PC-9 (cell line): ENCODE measurements around the gene ASIC4. TPM values are rescaled to one million over a fixed set of nuclear protein-coding genes. Genes with fewer than 3 reads are reported as not detected.

Experiments
- BruUV-seq: library from RNA; stranded (reverse); fragments of 400-500 nt; replicated peaks from 2 replicates; lab custom pipeline; 2021; lab: Mats Ljungman, UMichigan
- CTCF ChIA-PET: fragments of 300-600 bp; sonication (Branson Sonifier 250); formaldehyde crosslinking; loops from one replicate; lab custom pipeline; 2022; ENCODE audit warnings: antibody characterized with exemption; lab: Charles Lee
- POLR2A ChIA-PET: fragments of 300-600 bp; sonication (Branson Sonifier 250); formaldehyde crosslinking; loops from one replicate; lab custom pipeline; 2022; ENCODE audit warnings: antibody characterized with exemption; ENCODE audit not compliant: unreplicated experiment; lab: Charles Lee
- DNase-seq, 2 experiments: peaks; one replicate each; pipeline versions ENCODE4 v3.0.0 to v3.0.0-alpha.2; 2015 to 2022; ENCODE audit warnings: mixed read lengths in 1 of 2
- H2AFZ ChIP-seq: fragments of 200-600 bp; sonication (generic); 2 replicates; pipeline ENCODE4 v1.8.1; 2017; ENCODE audit warnings: antibody characterized with exemption
- H3F3A ChIP-seq: fragments of 200-600 bp; sonication (generic); 2 replicates; pipeline ENCODE4 v1.8.1; 2017; ENCODE audit warnings: antibody characterized with exemption, mild to moderate bottlenecking, low read depth; ENCODE audit not compliant: insufficient read depth
- H3K27ac ChIP-seq: fragments of 200-600 bp; sonication (generic); 2 replicates; pipeline ENCODE4 v1.6.1; 2016; ENCODE audit warnings: mixed run types
- H3K27me3 ChIP-seq: fragments of 200-600 bp; sonication (generic); 2 replicates; pipeline ENCODE4 v1.6.1; 2016; ENCODE audit warnings: low read depth, mixed run types; ENCODE audit not compliant: insufficient read depth
- H3K36me3 ChIP-seq: fragments of 200-600 bp; sonication (generic); 2 replicates; pipeline ENCODE4 v1.6.1; 2016; ENCODE audit warnings: low read depth, mixed run types
- H3K4me1 ChIP-seq: fragments of 200-600 bp; sonication (generic); replicated peaks from 2 replicates; pipeline ENCODE4 v1.6.1; 2016; ENCODE audit warnings: mixed run types; ENCODE audit not compliant: insufficient read depth
- H3K4me2 ChIP-seq: fragments of 200-600 bp; sonication (generic); 2 replicates; pipeline ENCODE4 v1.6.1; 2017; ENCODE audit warnings: mixed run types
- H3K4me3 ChIP-seq: fragments of 200-600 bp; sonication (generic); 2 replicates; pipeline ENCODE4 v1.6.1; 2016; ENCODE audit warnings: mixed run types
- H3K79me2 ChIP-seq: fragments of 200-600 bp; sonication (generic); 2 replicates; pipeline ENCODE4 v1.6.1; 2017; ENCODE audit warnings: low read depth, mixed run types
- H3K9me2 ChIP-seq: fragments of 200-600 bp; sonication (generic); 2 replicates; pipeline ENCODE4 v1.8.1; 2017; ENCODE audit warnings: mild to moderate bottlenecking; ENCODE audit not compliant: insufficient read depth
- H3K9me3 ChIP-seq: fragments of 200-600 bp; sonication (generic); 2 replicates; pipeline ENCODE4 v1.8.1; 2016; ENCODE audit warnings: low read depth; ENCODE audit not compliant: insufficient read depth
- H4K20me1 ChIP-seq: fragments of 200-600 bp; sonication (generic); 2 replicates; pipeline ENCODE4 v1.8.1; 2017; ENCODE audit not compliant: insufficient read depth
- CTCF ChIP-seq: fragments of 200-600 bp; sonication (generic); conservative IDR thresholded peaks from 2 replicates; pipeline ENCODE4 v1.6.1; 2017; ENCODE audit warnings: mixed run types, antibody characterized with exemption, mild to moderate bottlenecking, moderate library complexity
- EZH2 ChIP-seq: fragments of 200-600 bp; sonication (generic); IDR thresholded peaks from 2 replicates; pipeline ENCODE4 v1.8.0; 2017; ENCODE audit warnings: antibody characterized with exemption, low read depth
- intact Hi-C: fragments of 100-400 bp; cut with micrococcal nuclease; formaldehyde crosslinking; loops from one replicate; pipeline ENCODE4 v1.10.0; 2022; ENCODE audit not compliant: unreplicated experiment
- total RNA-seq: library from RNA; stranded (reverse); gene quantifications from 2 replicates; pipeline ENCODE4 v1.2.3, GENCODE V29; 2021

ASIC4 gene
- total RNA-seq, 1 experiment from 2014 or later = 0.22 TPM

- BruUV-seq = no TSS peak
- Histone ChIP-seq H3K4me2 (no peak overlapping the region), H3K9me3 (no peaks in the 10 kb centered on the region), H3K36me3 (no peaks in the 10 kb centered on the region), H4K20me1 (no peaks in the 10 kb centered on the region; the same call in 1 of the 2 replicates), H3F3A (no peaks in the 10 kb centered on the region), H3K4me1 (no peaks in the 10 kb centered on the region), H3K27ac (no peak overlapping the region), H3K9me2 (no peaks in the 10 kb centered on the region), H3K4me3 (no peak overlapping the region), H3K27me3 (no peaks in the 10 kb centered on the region), H2AFZ (no peak overlapping the region), H3K79me2 (no peaks in the 10 kb centered on the region)
- intact Hi-C loops = no loop called here
- CTCF ChIA-PET = no interaction called here
- no peak for DNase-seq
- no peak for TF ChIP-seq CTCF
- POLR2A ChIA-PET = no interaction called here
Observed at GRCh38 chr2:219475278-219475677, 39.0 kb upstream of the ASIC4 start.

- Histone ChIP-seq H3K4me1 (no peaks in the 10 kb centered on the region), H3K4me2 (no peak overlapping the region), H3K9me2 (no peaks in the 10 kb centered on the region), H3K9me3 (no peaks in the 10 kb centered on the region), H3K36me3 (no peaks in the 10 kb centered on the region), H3K27ac (no peak overlapping the region), H4K20me1 (no peaks in the 10 kb centered on the region; the same call in 1 of the 2 replicates), H3F3A (no peaks in the 10 kb centered on the region), H2AFZ (no peak overlapping the region), H3K79me2 (no peaks in the 10 kb centered on the region), H3K4me3 (no peak overlapping the region), H3K27me3 (no peaks in the 10 kb centered on the region)
- ChIA-PET POLR2A (no interaction called here), CTCF (interaction anchor here (0.6 to 1.2 kb wide), 3 partner anchors 34 to 112 kb away, joined by 4 to 9 read pairs (median 8); no protein-coding TSS in a partner anchor)
- peak; percentile 79 for TF ChIP-seq CTCF
- TF ChIP-seq EZH2 = no peak
- intact Hi-C loops = loop anchor here (1.0 kb wide), 1 partner anchor 54 kb away; no protein-coding TSS in a partner anchor
- DNase-seq = peak in 1 of 2 experiments; percentile 54
- BruUV-seq = no TSS peak
Observed at GRCh38 chr2:219475697-219476651, 38.3 kb upstream of the ASIC4 start.

- POLR2A ChIA-PET = no interaction called here
- intact Hi-C loops = loop anchor here (1.0 kb wide), 1 partner anchor 54 kb away; no protein-coding TSS in a partner anchor
- H3K4me3 ChIP-seq = no peak overlapping the region
Observed at GRCh38 chr2:219476652-219477151, 37.6 kb upstream of the ASIC4 start.

More at GRCh38 chr2:219476652-219477151, 37.6 kb upstream of the ASIC4 start:
- Histone ChIP-seq H3K79me2 (no peaks in the 10 kb centered on the region), H3K9me2 (no peaks in the 10 kb centered on the region), H2AFZ (no peak overlapping the region), H3K27me3 (no peaks in the 10 kb centered on the region), H3K27ac (no peak overlapping the region), H4K20me1 (no peaks in the 10 kb centered on the region), H3F3A (no peaks in the 10 kb centered on the region), H3K9me3 (no peaks in the 10 kb centered on the region), H3K4me1 (no peaks in the 10 kb centered on the region), H3K36me3 (no peaks in the 10 kb centered on the region), H3K4me2 (no peak overlapping the region)
- no TSS peak for BruUV-seq
- no peak for TF ChIP-seq CTCF
- TF ChIP-seq EZH2 = no peak
- CTCF ChIA-PET = interaction anchor here (0.6 to 1.2 kb wide), 3 partner anchors 33 to 111 kb away, joined by 4 to 9 read pairs (median 8); no protein-coding TSS in a partner anchor
- DNase-seq = no peak
